HL-60 (cell line): Measurements from ENCODE around the gene ZC3H7A.
"Not testable (repeated sequence)": the region's sequence is repeated elsewhere in the genome, so short reads cannot be mapped to it uniquely, and the experiment has no call there.

Experiments
- DNase-seq, 2 experiments: peaks; one replicate each; pipeline ENCODE4 v3.0.0-alpha.2; 2010 to 2020; ENCODE audit warnings: low read depth in 1 of 2, low spot score in 1 of 2
- H3K27ac ChIP-seq: fragments of 250-450 bp; sonication (Bioruptor Pico); replicated peaks from 2 replicates; pipeline ENCODE4 v1.5.1; 2020; ENCODE audit warnings: mild to moderate bottlenecking, moderate library complexity
- H3K27me3 ChIP-seq: fragments of 250-450 bp; sonication (Bioruptor Pico); 2 replicates; pipeline ENCODE4 v1.5.1; 2021; ENCODE audit warnings: mild to moderate bottlenecking, moderate library complexity; ENCODE audit not compliant: insufficient read depth, poor library complexity, severe bottlenecking
- H3K4me3 ChIP-seq: replicated peaks from 2 replicates; pipeline ENCODE4 v1.5.1; 2011; ENCODE audit warnings: mild to moderate bottlenecking, control low read depth, low read length; ENCODE audit not compliant: insufficient read depth
- GABPA ChIP-seq: IDR thresholded peaks from 2 replicates; pipeline ENCODE4 v1.6.1; 2012; ENCODE audit warnings: low read depth
- POLR2AphosphoS5 ChIP-seq: IDR thresholded peaks from 2 replicates; pipeline ENCODE4 v1.6.1; 2012; ENCODE audit warnings: low read depth
- SPI1 ChIP-seq: IDR thresholded peaks from 2 replicates; pipeline ENCODE4 v1.6.1; 2012; ENCODE audit warnings: low read depth, mild to moderate bottlenecking, borderline replicate concordance
- TF ChIP-seq, protein P1 (sequence below): IDR thresholded peaks from one replicate; pipeline ENCODE4 v1.5.1; 2011; ENCODE audit warnings: low read length, control low read depth, inconsistent platforms; ENCODE audit not compliant: insufficient read depth
- TF ChIP-seq, protein P2 (sequence below): IDR thresholded peaks from 2 replicates; pipeline ENCODE4 v1.6.1; 2012; ENCODE audit warnings: low read depth; ENCODE audit not compliant: insufficient replicate concordance

ZC3H7A gene

DNA sequence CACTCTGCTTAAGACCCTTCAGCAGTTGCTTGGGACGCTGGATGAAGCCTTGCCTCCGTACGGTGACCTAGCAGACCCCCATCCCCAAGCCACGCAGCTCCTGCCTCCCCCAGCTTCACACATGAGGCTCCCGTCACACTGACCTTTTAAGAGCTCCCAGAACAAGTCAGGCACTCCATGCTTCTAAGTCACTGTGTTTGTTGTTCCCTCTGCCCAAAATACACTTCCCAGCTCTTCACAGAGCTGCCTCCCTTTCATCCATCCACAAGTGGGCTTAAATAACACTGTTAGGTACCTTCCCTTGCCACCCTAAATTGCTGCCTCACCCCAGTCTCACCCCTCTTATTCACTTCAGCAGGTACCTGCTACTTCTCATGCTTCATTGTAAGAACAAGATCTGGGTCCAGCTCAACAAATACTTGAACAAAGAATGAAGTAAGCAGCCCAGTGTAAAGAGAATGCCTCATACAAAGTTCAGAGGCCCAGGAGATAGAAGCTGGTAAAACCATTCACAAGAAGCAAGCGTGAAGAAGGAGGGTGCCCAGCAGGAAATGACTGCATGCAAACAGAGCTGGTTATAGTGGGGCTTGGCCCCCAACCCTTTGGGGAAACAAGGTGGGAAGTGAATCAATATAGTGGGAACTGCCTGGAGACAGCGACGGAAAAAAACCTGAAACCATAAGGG lies 5.8 kb downstream of the ZC3H7A start:
- H3K27me3 ChIP-seq = no peaks in the 10 kb centered on the region
- no peak overlapping the region for H3K27ac ChIP-seq
- H3K4me3 ChIP-seq = no peak overlapping the region
- TF ChIP-seq, protein P1, sequence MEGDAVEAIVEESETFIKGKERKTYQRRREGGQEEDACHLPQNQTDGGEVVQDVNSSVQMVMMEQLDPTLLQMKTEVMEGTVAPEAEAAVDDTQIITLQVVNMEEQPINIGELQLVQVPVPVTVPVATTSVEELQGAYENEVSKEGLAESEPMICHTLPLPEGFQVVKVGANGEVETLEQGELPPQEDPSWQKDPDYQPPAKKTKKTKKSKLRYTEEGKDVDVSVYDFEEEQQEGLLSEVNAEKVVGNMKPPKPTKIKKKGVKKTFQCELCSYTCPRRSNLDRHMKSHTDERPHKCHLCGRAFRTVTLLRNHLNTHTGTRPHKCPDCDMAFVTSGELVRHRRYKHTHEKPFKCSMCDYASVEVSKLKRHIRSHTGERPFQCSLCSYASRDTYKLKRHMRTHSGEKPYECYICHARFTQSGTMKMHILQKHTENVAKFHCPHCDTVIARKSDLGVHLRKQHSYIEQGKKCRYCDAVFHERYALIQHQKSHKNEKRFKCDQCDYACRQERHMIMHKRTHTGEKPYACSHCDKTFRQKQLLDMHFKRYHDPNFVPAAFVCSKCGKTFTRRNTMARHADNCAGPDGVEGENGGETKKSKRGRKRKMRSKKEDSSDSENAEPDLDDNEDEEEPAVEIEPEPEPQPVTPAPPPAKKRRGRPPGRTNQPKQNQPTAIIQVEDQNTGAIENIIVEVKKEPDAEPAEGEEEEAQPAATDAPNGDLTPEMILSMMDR = no peak
- TF ChIP-seq POLR2AphosphoS5 = no peak
- no peak for TF ChIP-seq SPI1
- no peak for TF ChIP-seq GABPA
- TF ChIP-seq, protein P2, sequence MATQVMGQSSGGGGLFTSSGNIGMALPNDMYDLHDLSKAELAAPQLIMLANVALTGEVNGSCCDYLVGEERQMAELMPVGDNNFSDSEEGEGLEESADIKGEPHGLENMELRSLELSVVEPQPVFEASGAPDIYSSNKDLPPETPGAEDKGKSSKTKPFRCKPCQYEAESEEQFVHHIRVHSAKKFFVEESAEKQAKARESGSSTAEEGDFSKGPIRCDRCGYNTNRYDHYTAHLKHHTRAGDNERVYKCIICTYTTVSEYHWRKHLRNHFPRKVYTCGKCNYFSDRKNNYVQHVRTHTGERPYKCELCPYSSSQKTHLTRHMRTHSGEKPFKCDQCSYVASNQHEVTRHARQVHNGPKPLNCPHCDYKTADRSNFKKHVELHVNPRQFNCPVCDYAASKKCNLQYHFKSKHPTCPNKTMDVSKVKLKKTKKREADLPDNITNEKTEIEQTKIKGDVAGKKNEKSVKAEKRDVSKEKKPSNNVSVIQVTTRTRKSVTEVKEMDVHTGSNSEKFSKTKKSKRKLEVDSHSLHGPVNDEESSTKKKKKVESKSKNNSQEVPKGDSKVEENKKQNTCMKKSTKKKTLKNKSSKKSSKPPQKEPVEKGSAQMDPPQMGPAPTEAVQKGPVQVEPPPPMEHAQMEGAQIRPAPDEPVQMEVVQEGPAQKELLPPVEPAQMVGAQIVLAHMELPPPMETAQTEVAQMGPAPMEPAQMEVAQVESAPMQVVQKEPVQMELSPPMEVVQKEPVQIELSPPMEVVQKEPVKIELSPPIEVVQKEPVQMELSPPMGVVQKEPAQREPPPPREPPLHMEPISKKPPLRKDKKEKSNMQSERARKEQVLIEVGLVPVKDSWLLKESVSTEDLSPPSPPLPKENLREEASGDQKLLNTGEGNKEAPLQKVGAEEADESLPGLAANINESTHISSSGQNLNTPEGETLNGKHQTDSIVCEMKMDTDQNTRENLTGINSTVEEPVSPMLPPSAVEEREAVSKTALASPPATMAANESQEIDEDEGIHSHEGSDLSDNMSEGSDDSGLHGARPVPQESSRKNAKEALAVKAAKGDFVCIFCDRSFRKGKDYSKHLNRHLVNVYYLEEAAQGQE = no peak
- DNase-seq = no peak

DNA sequence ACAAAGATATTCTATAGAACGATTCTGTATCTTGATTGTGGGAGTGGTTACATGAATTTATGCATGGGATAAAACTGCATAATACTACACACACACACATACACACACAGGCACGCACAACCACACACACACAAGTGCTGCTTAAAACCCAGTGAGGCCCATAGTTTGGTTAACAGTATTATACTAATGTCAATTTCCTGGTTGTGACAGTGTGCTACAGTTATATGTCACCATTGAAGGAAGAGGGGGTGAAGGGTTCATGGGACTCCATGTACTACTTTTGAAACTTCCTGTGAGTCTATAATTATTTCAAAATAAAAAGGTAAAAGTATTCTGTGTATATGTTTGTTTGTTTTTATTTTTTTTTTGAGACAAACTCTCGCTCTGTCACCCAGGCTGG lies 8.1 kb downstream of the ZC3H7A start:
- DNase-seq = no peak
- TF ChIP-seq POLR2AphosphoS5 = no peak
- TF ChIP-seq GABPA = 0 out of 2 replicates have a peak, but pooled peaks have one; percentile 18
- TF ChIP-seq, protein P1 = no peak
- TF ChIP-seq SPI1 = no peak
- TF ChIP-seq, protein P2 = no peak
- Histone ChIP-seq H3K27ac (no peak overlapping the region), H3K27me3 (no peaks in the 10 kb centered on the region), H3K4me3 (no peak overlapping the region)

DNA sequence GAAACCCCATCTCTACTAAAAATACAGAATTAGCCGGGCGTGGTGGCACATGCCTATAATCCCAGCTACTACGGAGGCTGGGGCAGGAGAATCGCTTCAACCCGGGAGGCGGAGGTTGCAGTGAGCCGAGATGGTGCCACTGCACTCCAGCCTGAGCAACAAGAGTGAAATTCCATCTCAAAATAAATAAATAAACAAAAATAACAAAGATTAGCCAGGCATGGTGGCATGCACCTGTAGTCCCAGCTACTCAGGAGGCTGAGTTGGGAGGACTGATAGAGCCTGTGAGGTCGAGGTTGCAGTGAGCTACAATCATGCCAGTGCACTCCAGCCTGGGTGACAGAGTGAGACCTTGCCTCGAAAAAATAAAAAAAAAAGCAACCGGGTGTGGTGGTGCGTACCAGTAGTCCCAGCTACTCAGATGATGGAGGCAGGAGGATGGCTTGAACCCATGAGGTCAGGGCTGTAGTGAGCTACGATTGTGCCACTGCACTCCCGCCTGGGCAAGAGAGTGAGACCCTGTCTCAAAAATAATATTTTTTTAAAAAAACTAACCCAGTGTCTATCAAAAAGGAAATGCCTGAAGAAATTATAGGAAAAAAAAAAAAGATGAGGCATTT lies 12.0 kb downstream of the ZC3H7A start:
- DNase-seq = not testable (repeated sequence)

DNA sequence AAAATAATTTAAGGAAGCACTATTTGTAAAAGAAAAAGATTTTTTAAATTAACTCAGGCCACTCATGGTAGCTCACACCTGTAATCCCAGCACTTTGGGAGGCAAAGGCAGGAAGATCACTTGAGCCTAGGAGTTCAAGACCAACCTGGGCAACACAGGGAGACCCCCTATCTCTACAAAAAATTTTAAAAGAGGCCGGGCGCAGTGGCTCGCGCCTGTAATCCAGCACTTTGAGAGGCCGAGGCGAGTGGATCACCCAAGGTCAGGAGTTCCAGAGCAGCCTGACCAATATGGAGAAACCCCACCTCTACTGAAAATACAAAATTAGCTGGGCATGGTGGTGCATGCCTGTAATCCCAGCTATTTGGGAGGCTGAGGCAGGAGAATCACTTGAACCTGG lies 12.7 kb downstream of the ZC3H7A start:
- H3K4me3 ChIP-seq, DNase-seq, H3K27me3 ChIP-seq, H3K27ac ChIP-seq: not testable (repeated sequence)

More for the DNA sequence above, 12.0 kb downstream of the ZC3H7A start:
- not testable (repeated sequence) for H3K4me3 ChIP-seq, H3K27ac ChIP-seq, H3K27me3 ChIP-seq

DNA sequence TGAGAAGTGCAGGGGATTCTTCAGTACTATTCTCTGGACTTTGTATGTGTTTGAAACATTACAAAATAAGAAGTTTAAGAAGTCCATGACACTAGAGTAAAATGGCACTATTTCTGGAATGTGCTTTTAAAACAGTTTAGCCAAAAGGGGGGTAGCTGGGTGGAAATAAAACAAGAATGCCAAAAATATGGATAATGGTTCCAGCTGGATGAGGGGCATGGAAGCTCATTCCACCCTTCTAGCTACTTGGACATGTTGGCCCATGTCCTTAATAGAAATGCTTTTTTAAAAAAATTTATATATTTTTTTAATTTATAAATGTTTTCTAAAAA lies 13.1 kb downstream of the ZC3H7A start:
- H3K4me3 ChIP-seq = no peak overlapping the region
- H3K27ac ChIP-seq = no peak overlapping the region

More for the DNA sequence above, 13.1 kb downstream of the ZC3H7A start:
- H3K27me3 ChIP-seq = no peaks in the 10 kb centered on the region
- TF ChIP-seq, protein P2 = no peak
- no peak for TF ChIP-seq POLR2AphosphoS5
- no peak for TF ChIP-seq SPI1
- no peak for TF ChIP-seq GABPA
- TF ChIP-seq, protein P1 = no peak
- DNase-seq = no peak
